H4 (cell line): Measurements from ENCODE around the gene YRDC. TPM values are rescaled to one million over a fixed set of nuclear protein-coding genes. Genes with fewer than 3 reads are reported as not detected.
"Not testable (repeated sequence)": the region's sequence is repeated elsewhere in the genome, so short reads cannot be mapped to it uniquely, and the experiment has no call there.

Experiments used
- DNase-seq: peaks from one replicate; pipeline ENCODE4 v3.0.0-alpha.2; 2015; ENCODE audit warnings: low spot score
- total RNA-seq: library from RNA; depleted of rRNA; stranded (reverse); fragments of >200 nt; shearing (Covaris generic); gene quantifications from 2 replicates; pipeline ENCODE4 v1.2.3, GENCODE V29; 2014; rRNA removed

YRDC gene
- total RNA-seq, 1 experiment from 2014 or later = 29.2 TPM

DNA sequence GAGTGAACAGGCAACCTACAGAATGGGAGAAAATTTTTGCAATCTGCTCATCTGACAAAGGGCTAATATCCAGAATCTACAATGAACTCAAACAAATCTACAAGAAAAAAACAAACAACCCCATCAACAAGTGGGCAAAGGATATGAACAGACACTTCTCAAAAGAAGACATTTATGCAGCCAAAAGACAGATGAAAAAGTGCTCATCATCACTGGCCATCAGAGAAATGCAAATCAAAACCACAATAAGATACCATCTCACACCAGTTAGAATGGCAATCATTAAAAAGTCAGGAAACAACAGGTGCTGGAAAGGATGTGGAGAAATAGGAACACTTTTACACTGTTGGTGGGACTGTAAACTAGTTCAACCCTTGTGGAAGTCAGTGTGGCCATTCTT, 36.6 kb downstream of the YRDC start:
- DNase-seq = not testable (repeated sequence)

DNA sequence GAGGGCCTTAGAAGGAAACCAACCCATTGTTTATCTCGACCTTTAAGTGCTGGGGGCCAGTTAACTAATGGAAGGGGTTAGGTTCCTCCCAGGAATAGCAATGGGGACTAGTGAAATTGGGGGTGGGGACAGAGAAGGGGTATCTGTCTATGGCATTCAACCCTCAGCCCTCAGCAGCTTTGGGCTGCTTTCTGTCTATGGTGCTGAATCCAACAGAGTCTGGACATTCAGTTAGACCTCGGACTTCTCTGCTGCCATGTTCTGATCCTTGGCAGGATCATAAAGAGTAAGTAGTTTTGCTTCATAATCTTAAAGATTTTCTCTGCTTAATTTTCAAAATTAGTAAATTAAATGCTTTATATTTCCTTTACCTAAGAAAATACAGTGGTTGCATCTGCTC, 40.5 kb downstream of the YRDC start:
- no peak for DNase-seq

DNA sequence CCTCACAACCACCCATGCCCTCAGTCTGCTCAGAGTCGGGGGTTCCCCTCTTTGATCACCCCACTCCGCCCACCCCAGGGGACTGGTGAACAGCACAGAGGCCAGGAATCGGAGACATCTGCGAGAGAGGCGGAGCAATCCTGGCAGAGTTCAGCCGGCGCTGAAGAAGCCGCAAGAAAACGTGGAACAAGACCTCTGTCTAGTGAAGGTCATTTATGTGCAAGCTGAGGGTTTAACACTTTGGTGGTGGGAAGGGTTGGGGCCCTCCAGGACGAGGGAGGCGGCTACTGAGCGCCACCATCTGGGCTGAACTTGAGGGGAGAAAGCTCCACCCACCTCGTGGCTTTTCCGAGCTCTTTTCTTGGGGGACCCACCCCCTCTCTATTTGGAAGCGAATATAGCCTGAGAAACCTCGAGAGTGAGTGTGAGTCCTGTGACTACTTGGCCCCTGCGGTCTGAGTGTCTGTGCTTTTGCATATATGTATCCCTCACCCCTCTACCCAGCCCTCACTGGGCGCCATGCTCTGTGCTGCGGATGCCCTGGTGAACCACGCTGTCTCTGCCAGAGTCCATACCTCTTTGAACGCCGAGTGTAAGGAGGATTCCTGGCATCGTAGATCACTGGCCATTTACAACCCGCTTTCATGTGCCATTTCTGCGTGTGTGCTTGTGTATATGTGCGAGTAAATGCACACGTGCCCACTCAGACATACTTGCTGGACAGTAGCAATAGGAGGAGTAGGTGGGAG, 41.9 kb downstream of the YRDC start:
- no peak for DNase-seq

DNA sequence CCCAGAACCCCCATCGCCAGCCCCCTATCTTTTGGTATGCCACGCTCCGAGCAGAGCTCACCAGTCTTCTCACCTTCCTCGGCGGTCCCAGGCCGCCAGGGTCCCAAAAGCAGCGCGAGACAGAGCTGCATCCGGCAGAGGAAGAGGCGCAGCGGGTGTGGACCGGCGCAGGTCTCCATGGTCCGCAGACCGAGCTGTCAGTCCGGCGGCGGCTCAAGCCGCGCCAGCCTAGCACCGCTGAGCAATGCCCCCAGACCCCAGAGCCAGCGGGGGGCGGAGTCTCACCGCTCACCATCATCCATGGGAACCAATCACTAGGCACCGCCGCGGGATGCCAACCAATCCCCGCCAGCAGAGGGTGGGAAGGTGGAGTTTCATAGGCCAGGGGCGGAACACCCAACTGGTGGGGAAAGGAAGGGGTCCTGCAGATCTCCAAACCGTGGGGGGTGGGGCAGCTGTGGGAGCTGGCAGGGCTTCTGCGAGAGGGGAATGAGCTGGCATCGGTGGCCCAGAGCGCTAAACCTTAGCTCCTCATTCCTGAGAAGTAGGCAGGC, 43.0 kb downstream of the YRDC start, which contains the start of gene EPHA10:
Gene EPHA10, minus strand, starts transcription at position 233 of the 554 bp plus-strand sequence. Its CDS starts 54 bp downstream, at position 179.
- no peak for DNase-seq

DNA sequence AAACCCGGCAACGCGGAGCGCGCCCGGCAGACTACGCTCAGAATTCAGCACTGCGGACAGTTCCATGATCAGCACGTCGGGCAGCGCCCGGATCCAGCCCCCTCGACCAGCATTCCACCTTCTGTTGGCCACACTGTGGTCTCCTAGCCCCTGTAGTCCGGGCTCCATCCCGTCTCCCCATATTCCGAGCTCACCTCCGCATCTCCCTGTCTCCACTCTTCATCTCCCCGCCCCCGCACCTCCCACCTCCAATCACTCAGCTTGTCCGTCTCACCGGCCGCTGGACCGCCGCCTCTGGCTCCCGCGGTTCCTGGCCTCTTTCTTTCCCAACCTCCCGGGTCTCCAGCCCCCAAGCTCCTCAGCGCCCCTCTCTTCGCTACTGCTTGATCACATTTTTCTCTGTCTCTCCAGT, 43.6 kb downstream of the YRDC start:
- DNase-seq = no peak

DNA sequence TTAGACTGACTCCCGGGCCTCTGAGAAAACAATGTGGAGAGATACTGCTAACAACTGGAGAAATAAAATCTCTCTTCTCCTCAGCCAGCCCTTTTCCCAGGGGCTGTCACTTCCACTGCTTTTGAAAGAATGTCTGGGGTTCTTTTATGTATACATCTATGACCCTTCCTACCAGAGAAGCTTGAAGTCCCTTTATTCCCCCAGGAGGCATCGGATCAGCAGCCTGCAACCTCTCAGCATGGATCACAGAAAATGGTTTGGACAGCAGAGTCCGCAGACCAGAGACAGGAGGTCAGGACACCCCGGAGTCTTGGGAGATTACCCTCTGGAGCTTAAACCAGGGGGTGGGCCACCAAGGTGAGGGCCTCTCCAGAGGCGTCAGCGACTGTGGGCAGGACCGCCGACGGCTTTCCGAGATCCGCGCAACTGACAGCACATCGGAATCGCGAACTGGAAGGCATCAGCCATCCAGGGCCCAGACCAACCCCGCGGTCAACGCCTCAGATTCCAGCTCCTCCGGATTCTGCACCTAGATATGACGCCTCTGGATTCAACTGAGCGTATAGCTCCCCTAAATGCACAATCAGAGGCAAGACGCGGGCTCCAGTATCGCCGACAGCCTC, 44.1 kb downstream of the YRDC start:
- DNase-seq = no peak

DNA sequence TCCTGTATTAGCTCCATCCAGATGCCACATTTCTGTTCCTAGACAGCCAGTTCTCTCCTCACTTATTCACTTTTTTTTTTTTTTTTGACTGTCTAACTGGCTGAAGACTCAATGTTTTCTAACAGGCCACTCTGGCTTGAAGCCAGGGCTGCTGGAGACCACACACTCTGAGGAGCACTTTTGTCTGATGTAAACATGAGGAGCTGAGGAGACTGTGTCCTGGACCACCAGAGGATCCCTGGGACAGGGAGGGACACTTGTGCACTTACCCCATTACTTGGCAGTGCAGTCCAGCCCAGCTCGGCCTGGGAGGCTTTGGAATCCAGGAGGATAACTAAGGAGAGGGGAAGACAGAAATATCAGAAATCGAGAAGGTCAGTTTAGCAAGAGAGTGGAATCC, 45.5 kb downstream of the YRDC start:
- DNase-seq = no peak

DNA sequence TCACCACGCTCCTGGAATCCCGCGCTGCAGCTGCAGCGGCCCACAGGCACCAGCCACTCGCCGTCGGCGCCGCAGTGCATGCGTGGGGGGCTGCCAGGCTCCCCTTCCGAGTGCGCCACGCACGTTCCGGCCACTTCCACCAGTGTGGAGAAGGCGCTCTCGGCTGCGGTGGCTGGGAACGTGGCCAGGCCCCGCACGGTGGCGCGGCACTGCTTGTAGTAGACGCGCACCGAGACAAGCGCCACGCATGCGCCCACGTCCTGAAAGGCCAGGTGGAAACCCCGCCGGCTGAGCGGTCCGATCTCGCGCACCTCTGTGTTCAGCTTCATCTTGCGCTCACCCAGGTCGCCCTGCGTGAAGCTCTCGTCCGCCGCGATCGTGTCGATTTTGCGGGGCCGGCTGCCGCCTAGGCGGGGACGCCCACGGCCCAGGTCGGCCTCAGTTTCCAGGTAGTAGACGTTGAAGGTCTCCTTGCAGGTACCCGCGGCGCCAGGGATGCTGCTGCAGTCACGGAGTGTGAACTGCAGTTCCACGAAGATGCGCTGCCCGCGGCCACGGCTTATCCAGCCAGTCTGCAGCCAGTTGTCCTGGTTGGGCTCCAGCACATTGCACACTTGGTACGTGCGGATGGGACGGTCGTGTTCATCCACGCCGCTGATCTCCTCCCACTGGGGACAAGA, 46.5 kb downstream of the YRDC start:
- DNase-seq = no peak

DNA sequence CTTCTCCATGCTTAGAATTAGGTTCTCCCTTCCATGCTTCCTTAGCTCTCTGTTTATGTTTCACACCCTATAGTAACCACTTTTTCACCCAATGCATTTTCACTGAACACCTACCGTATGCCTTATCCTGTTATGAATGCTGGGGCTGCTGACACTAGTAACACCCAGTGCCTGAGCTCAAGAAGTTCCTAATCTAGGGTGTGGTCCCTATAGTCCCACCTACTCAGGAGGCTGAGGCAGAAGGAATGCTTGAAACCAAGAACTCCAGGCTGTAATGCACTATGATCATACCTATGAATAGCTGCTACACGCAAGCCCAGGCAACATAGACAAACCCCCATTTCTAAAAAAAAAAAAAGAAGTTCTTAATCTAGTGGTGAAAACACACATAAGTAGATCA, 48.6 kb downstream of the YRDC start:
- DNase-seq = no peak

DNA sequence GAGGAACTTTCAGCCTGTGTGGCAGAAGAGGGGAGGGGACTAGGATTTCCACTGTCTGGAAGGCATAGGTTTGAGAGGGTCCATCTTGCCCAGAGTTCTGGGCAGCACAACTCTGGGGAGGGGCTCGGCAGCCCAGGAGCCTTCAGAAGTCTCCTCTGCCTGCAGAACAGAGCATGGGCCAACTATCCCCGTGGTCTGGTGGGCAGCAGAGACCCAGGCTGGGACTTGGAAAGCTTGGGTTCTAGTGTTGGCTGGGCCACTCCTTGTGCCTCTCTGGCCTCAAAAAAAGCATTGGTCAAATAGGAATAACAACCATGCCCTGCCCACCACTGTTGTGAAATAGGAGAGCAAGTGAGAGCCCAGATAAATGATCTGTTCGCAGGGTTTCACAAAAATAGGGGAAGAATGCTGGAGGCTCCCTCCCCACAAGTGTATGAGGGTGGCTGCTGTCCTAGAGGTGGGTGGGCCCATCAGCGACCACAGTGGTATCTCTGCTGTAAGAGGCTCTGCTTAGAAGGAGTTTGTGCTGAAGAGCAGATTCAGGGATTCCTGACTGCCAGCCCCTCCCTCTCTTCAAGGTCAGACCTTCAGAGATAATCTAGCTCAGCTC, 52.0 kb downstream of the YRDC start:
- DNase-seq = no peak

DNA sequence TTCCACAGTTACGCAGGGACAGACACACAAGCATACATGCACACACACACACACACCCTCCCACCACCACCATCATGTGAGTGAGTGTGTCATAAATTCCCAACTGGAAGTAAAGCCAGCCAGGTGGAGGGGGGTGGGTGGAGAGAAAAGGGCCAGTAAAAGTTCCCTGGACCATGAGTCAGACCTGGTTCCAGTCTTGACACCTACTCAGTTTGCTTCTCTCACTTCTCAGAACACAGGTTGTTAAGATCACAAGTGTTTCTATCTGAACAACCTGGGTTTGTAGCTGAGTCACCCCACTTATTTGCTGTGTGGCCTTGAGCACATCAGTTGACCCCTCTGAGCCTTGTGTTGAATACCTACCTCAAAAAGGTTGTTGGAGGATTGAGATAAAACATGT, 52.7 kb downstream of the YRDC start:
- DNase-seq = no peak

DNA sequence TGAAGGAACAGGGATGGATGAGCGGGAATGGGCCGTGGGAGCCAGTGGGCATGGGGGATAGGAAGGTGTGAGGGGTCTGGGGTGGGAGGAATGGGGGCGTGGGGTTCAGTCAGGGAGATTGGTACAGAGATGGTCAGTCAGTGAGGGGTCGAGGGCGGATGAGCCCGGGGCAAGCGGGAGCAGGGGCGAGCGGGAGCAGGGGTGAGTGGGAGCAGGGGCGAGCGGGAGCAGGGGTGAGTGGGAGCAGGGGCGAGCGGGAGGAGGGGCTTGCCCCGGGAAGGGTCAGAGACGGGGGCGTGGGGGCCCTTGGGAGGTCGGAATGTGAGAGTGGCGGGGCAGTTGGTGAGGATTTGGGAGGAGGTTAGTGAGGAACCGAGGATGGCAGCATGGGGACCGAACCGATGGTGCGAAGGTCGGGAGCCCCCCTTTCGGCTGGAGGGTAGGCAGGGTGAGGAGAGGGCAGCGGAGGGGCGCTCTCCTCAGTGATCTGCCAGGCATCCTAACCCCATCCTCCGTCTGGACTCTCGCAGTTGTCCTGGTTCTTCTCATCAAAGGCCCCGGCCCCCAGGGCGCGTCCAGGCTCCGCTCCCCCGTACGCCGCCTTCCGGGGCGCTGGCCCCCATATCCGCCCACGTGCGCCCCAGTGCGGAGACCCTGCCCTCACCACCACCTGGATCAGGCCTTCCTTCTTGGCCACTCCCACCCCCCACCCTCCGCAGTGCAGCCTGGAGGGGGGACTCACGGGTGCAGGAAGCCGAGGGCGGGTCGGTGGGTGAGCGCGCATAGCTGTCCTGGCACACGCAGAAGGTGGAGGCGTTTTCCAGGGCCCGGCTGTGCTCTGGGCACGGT, 54.3 kb downstream of the YRDC start:
- DNase-seq = no peak

Other genes starting within 250 kb of the YRDC start
- 55.3 and 64.6 TPM in 2 replicates for gene GNL2, start 212.3 kb downstream of the YRDC start, total RNA-seq
- 0.08 and 0.12 TPM in 2 replicates for gene RSPO1, start 173.3 kb downstream of the YRDC start, total RNA-seq
- 12.4 and 28.5 TPM in 2 replicates for gene CDCA8, start 115.7 kb downstream of the YRDC start, total RNA-seq
- not detected in 2 replicates for gene EPHA10, start 43.1 kb downstream of the YRDC start, total RNA-seq
- gene MANEAL, start 14.4 kb downstream of the YRDC start, total RNA-seq = 8.9 and 10.4 TPM in 2 replicates
- 27.2 and 42.2 TPM in 2 replicates for gene C1orf122, start 418 bp downstream of the YRDC start, total RNA-seq
- 2.0 TPM in 2 replicates for gene MTF1, start 51.4 kb upstream of the YRDC start, total RNA-seq
- 10.3 and 11.7 TPM in 2 replicates for gene INPP5B, start 138.8 kb upstream of the YRDC start, total RNA-seq
- 124 and 163 TPM in 2 replicates for gene SF3A3, start 181.8 kb upstream of the YRDC start, total RNA-seq
- gene FHL3, start 197.3 kb upstream of the YRDC start, total RNA-seq = 16.5 and 20.3 TPM in 2 replicates
- gene UTP11, start 204.5 kb upstream of the YRDC start, total RNA-seq = 80.0 and 87.3 TPM in 2 replicates
- gene POU3F1, start 238.6 kb upstream of the YRDC start, total RNA-seq = not detected in 2 replicates